Naive thymus-derived CD4-positive, alpha-beta T cell (primary cell): ENCODE results near the gene NTPCR. TPM values are rescaled to one million over a fixed set of nuclear protein-coding genes. Genes with fewer than 3 reads are reported as not detected.

Source experiments
- ATAC-seq: fragments of 150-1000 bp; cut with Tn5 transposase; 2 replicates; pipeline ENCODE4 v1.10.0; 2021; ENCODE audit warnings: mild to moderate bottlenecking, moderate library complexity
- CTCF ChIA-PET: fragments of 350-600 bp; sonication (Branson Sonifier 250); formaldehyde crosslinking; loops from one replicate; lab custom pipeline; 2021; ENCODE audit warnings: antibody characterized with exemption; lab: Charles Lee
- POLR2A ChIA-PET: fragments of 350-600 bp; sonication (Branson Sonifier 250); formaldehyde crosslinking; loops from one replicate; lab custom pipeline; 2021; ENCODE audit warnings: antibody characterized with exemption, inconsistent platforms; lab: Charles Lee
- DNase-seq, 9 donors: peaks; one replicate each; pipeline versions ENCODE4 v3.0.0 to v3.0.0-alpha.2; 2020 to 2022; ENCODE audit warnings: mixed read lengths in 1 of 9
- H3K27ac ChIP-seq: one replicate; pipeline ENCODE4 v1.7.0; 2013; ENCODE audit warnings: mild to moderate bottlenecking, low read depth, low read length, moderate library complexity
- H3K27me3 ChIP-seq, 2 donors: one replicate each; pipeline ENCODE4 v1.7.0; 2013; ENCODE audit warnings: low read length in 2 of 2, mild to moderate bottlenecking in 2 of 2, moderate library complexity in 2 of 2; ENCODE audit not compliant: control insufficient read depth in 2 of 2, insufficient read depth in 2 of 2
- H3K36me3 ChIP-seq, 3 experiments: 1 replicate in 2 of 3; 2 replicates in 1 of 3; pipeline ENCODE4 v1.7.0; 2013; ENCODE audit warnings: low read length in 3 of 3, mild to moderate bottlenecking in 3 of 3, moderate library complexity in 1 of 3; ENCODE audit not compliant: insufficient read depth in 3 of 3, control insufficient read depth in 2 of 3
- H3K4me1 ChIP-seq, 2 donors: one replicate each; pipeline ENCODE4 v1.7.0; 2013; ENCODE audit warnings: low read length in 2 of 2, mild to moderate bottlenecking in 2 of 2, moderate library complexity in 1 of 2; ENCODE audit not compliant: control insufficient read depth in 2 of 2, insufficient read depth in 2 of 2
- H3K4me3 ChIP-seq: 2 replicates; pipeline ENCODE4 v1.7.0; 2013; ENCODE audit warnings: mild to moderate bottlenecking, low read length
- H3K9me3 ChIP-seq, 3 experiments: 1 replicate in 2 of 3; 2 replicates in 1 of 3; pipeline ENCODE4 v1.7.0; 2013; ENCODE audit warnings: low read length in 3 of 3; ENCODE audit not compliant: control insufficient read depth in 2 of 3
- H3K27ac Mint-ChIP-seq, 9 donors: one replicate each; pipeline ENCODE4 v1.8.0; 2020 to 2022; ENCODE audit warnings: mixed read lengths in 9 of 9, mild to moderate bottlenecking in 8 of 9, moderate library complexity in 5 of 9, inconsistent platforms in 2 of 9
- H3K27me3 Mint-ChIP-seq, 5 donors: one replicate each; pipeline ENCODE4 v1.8.0; 2021 to 2022; ENCODE audit warnings: mixed read lengths in 5 of 5, mild to moderate bottlenecking in 1 of 5
- H3K36me3 Mint-ChIP-seq, 5 donors: one replicate each; pipeline ENCODE4 v1.8.0; 2020 to 2022; ENCODE audit warnings: mixed read lengths in 5 of 5, mild to moderate bottlenecking in 3 of 5, inconsistent platforms in 1 of 5
- H3K4me1 Mint-ChIP-seq, 7 donors: one replicate each; pipeline ENCODE4 v1.8.0; 2020 to 2022; ENCODE audit warnings: mixed read lengths in 7 of 7, mild to moderate bottlenecking in 3 of 7, inconsistent platforms in 1 of 7
- H3K4me3 Mint-ChIP-seq, 10 donors: one replicate each; pipeline ENCODE4 v1.8.0; 2020 to 2022; ENCODE audit warnings: mild to moderate bottlenecking in 10 of 10, mixed read lengths in 10 of 10, moderate library complexity in 6 of 10, inconsistent platforms in 2 of 10
- H3K9me3 Mint-ChIP-seq, 11 donors: one replicate each; pipeline ENCODE4 v1.8.0; 2020 to 2022; ENCODE audit warnings: mixed read lengths in 11 of 11, mild to moderate bottlenecking in 4 of 11, inconsistent platforms in 1 of 11, moderate library complexity in 1 of 11
- intact Hi-C, 2 donors: fragments of 100-400 bp; cut with micrococcal nuclease; formaldehyde crosslinking; loops; one replicate each; pipeline ENCODE4 v1.15.1; 2023
- polyA plus RNA-seq, 2 donors: library from polyadenylated mRNA; unstranded; fragments of 300-500 nt; fragmentation: Illumina TruSeq; gene quantifications; one replicate each; pipeline ENCODE4 v1.2.3, GENCODE V29; 2021
- total RNA-seq, 6 experiments: library from RNA in 5 of 6; stranded (reverse) in 5 of 6; gene quantifications; 1 replicate in 5 of 6; 2 replicates in 1 of 6; pipeline ENCODE4 v1.2.3 and lab custom pipeline; 2021 to 2026

Gene NTPCR
- total and polyA plus RNA-seq, 7 experiments from 2014 or later, result 16.0 to 80.5 (median 17.5) TPM

- Mint-ChIP-seq H3K27ac (peak overlapping the region in 7 of 9 donors; percentile 90 to 96 (median 92)), H3K27me3 (no peaks in the 10 kb centered on the region), H3K36me3 (peaks cover 0 to 25% (median 11%) of the 10 kb centered on the region in 5 donors), H3K9me3 (peaks cover 0 to 4% (median 0%) of the 10 kb centered on the region in 11 donors), H3K4me1 (peaks cover 23 to 43% (median 42%) of the 10 kb centered on the region in 7 donors), H3K4me3 (peak overlapping the region; percentile 90 to 98 (median 96))
- no peak for ATAC-seq
- Histone ChIP-seq H3K4me3 (peak overlapping the region; percentile 76), H3K36me3 (peaks cover 0 to 6% (median 0%) of the 10 kb centered on the region in 3 experiments), H3K4me1 (peaks cover 8 to 18% of the 10 kb centered on the region in 2 donors), H3K27me3 (no peaks in the 10 kb centered on the region), H3K9me3 (no peaks in the 10 kb centered on the region), H3K27ac (peak overlapping the region; percentile 80)
- DNase-seq, result no peak
- ChIA-PET CTCF (interaction anchor here (0.6 kb wide), 1 partner anchor 184 kb away, joined by 3 read pairs; no protein-coding TSS in a partner anchor), POLR2A (interaction anchor here (0.6 kb wide), 1 partner anchor 46 kb away, joined by 3 read pairs; no protein-coding TSS in a partner anchor)
- intact Hi-C loops, result loop anchor here (2.0 to 10.0 kb wide), 5 partner anchors 71 to 1711 kb away; partner anchors contain the start of genes EXOC8 (in 1 of the 2), GNPAT (in 1 of the 2) and SPRTN (in 1 of the 2)
Measured at GRCh38 chr1:232951605-232952004, 1.2 kb downstream of the NTPCR start.

DNA sequence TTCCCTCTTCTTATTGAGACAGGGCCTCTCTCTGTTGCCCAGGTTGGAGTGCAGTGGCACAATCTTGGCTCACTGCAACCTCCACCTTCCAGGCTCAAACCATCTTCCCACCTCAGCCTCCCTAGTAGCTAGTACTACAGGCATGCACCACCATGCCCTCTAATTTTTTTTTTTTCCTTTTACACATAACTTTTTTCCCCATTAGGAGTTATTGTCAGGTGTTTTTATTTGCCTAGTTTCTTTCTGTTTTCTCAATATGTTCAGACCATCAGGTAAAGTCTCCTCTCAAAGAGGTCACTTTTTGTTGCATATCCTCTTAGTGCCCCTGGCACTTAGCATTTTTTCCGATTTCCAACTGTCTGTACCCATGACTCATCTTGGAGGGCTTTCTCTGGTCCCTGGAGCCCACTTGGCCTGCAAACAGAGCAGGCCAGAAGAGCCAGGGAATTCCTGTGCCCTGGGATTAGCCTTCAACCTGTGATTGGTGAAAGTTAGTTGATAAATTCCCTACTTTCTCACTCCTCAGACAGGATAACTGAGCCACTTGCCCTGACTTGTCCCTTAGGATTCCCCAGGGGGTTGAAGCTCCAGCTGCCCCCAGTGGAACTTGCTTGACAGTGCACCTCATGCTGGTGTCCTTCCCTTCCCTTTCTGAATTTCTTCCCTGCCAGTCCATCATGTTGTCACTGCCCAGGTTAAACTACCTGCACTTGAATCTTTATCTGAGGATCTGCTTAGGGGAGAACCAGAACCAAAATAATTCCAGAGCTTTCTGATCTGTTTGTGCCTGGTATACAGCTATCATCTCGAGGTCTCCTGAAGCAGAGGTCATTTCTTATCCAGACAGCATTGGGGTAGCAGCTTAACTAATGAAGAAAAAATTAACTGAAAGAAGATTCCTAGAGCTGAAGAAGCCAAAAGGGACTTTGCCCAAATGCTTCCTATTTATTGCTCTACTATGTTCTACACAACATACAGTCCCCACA lies 2.4 kb downstream of the NTPCR start:
- peaks cover 8 to 18% of the 10 kb centered on the region in 2 donors for H3K4me1 ChIP-seq
- no peak overlapping the region for H3K4me3 ChIP-seq
- peaks cover 25 to 43% (median 42%) of the 10 kb centered on the region in 7 donors for H3K4me1 Mint-ChIP-seq
- H3K27ac Mint-ChIP-seq, result peak overlapping the region in 2 of 9 donors; percentile 28 to 67
- DNase-seq (peak in 3 of 9 donors; percentile 8 to 21 (median 9)), ATAC-seq (no peak)
- intact Hi-C loops, result loop anchor here (1.0 to 10.0 kb wide), 4 partner anchors 231 to 1616 kb away; partner anchors contain the start of genes EXOC8 (in 1 of the 2) and SPRTN (in 1 of the 2)
- no peaks in the 10 kb centered on the region for H3K27me3 Mint-ChIP-seq
- no peak overlapping the region for H3K27ac ChIP-seq
- no peaks in the 10 kb centered on the region for H3K27me3 ChIP-seq
- peaks cover 0 to under 1% (median 0%) of the 10 kb centered on the region in 3 experiments for H3K9me3 ChIP-seq
- ChIA-PET CTCF (interaction anchor here (1.1 kb wide), 1 partner anchor 61 kb away, joined by 3 read pairs; no protein-coding TSS in a partner anchor), POLR2A (interaction anchor here (1.4 kb wide), 1 partner anchor 10 kb away, joined by 3 read pairs; no protein-coding TSS in a partner anchor)
- H3K36me3 ChIP-seq, result peaks cover 0 to 8% (median 0%) of the 10 kb centered on the region in 3 experiments
- peak overlapping the region; percentile 6 to 98 (median 92) for H3K4me3 Mint-ChIP-seq
- H3K36me3 Mint-ChIP-seq, result peaks cover 4 to 36% (median 22%) of the 10 kb centered on the region in 5 donors
- H3K9me3 Mint-ChIP-seq, result peaks cover 0 to 8% (median 2%) of the 10 kb centered on the region in 11 donors

DNA sequence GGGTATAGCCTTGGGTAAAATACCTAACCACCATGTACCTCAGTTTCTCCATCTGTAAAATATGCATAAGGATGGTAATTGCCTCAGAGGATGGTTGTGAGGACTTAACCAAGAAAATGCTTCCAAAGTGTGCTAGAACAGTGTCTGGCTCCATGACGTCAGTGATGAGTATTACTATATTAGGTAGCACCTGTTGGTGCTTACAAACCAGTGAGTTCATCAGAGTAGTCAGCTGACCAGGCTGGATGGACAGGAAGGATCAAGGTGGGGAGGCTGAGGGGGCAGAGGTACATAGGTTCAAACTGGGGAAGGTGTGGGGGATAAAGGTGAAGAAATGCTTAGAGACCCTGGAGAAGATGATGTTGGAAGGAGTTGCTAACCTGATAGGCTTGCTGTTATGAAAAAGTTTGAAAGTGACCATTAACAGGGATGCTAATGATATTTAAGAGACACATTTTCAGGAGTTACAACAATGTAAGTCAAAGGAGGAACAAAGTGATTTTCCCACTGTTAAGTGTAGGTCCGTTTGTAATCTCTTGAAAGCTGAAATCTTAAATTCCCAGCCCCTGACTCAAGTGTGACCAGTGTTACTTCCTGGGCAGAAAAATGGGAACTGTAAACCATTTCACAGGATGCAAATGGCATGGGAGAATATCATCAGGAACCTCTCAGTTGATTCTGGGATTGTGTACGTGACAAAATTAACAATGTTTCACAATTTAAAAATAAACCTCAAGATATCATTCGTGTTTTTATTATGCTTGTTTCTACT lies 4.4 kb downstream of the NTPCR start:
- Mint-ChIP-seq H3K4me1 (peaks cover 23 to 38% (median 35%) of the 10 kb centered on the region in 7 donors), H3K27me3 (no peaks in the 10 kb centered on the region), H3K27ac (no peak overlapping the region), H3K4me3 (no peak overlapping the region), H3K36me3 (peaks cover 13 to 56% (median 38%) of the 10 kb centered on the region in 5 donors), H3K9me3 (peaks cover 0 to 17% (median 9%) of the 10 kb centered on the region in 11 donors)
- H3K27ac ChIP-seq, result no peak overlapping the region
- peaks cover 0 to 22% (median 0%) of the 10 kb centered on the region in 3 experiments for H3K36me3 ChIP-seq
- DNase-seq (no peak), ATAC-seq (no peak)
- peaks cover 8 to 15% of the 10 kb centered on the region in 2 donors for H3K4me1 ChIP-seq
- ChIA-PET POLR2A (interaction anchor here (1.4 kb wide), 1 partner anchor 8 kb away, joined by 3 read pairs; no protein-coding TSS in a partner anchor), CTCF (no interaction called here)
- peaks cover 0 to 9% (median 0%) of the 10 kb centered on the region in 3 experiments for H3K9me3 ChIP-seq
- intact Hi-C loops, result loop anchor here (5.0 to 10.0 kb wide), 3 partner anchors 232 to 1617 kb away; partner anchors contain the start of genes EXOC8 (in 1 of the 2) and SPRTN (in 1 of the 2)
- no peaks in the 10 kb centered on the region for H3K27me3 ChIP-seq
- no peak overlapping the region for H3K4me3 ChIP-seq

DNA sequence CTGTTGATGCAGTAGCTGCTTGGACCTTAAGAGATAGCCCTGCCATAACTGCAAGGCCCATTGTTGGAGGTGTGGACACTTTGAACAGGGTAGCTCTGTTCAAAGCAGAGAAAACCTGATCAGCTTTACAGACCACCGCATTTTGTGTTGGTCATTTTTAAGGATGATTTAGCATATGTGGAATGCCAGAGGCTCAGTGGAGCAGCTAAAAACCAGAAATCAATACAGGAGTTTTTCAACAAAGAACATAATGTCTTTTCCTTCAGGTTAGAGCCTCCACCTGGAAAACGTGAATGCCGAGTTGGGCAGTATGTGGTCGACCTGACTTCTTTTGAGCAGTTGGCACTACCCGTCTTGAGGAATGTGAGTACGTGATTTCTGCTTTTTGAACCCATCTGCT lies 5.7 kb downstream of the NTPCR start:
- Mint-ChIP-seq H3K4me3 (no peak overlapping the region), H3K9me3 (peaks cover 0 to 16% (median 9%) of the 10 kb centered on the region in 11 donors), H3K27ac (no peak overlapping the region), H3K4me1 (peaks cover 23 to 32% (median 26%) of the 10 kb centered on the region in 7 donors), H3K27me3 (no peaks in the 10 kb centered on the region), H3K36me3 (peaks cover 13 to 65% (median 42%) of the 10 kb centered on the region in 5 donors)
- H3K27ac ChIP-seq, result no peak overlapping the region
- H3K9me3 ChIP-seq, result peaks cover 0 to 9% (median 0%) of the 10 kb centered on the region in 3 experiments
- peaks cover 6 to 11% of the 10 kb centered on the region in 2 donors for H3K4me1 ChIP-seq
- intact Hi-C loops, result loop anchor here in 1 of 2 donors (10.0 kb wide), 1 partner anchor 1201 kb away; no protein-coding TSS in a partner anchor
- peaks cover 0 to 22% (median 0%) of the 10 kb centered on the region in 3 experiments for H3K36me3 ChIP-seq
- H3K27me3 ChIP-seq, result no peaks in the 10 kb centered on the region
- ATAC-seq (no peak), DNase-seq (no peak)
- ChIA-PET CTCF (no interaction called here), POLR2A (interaction anchor here (0.7 kb wide), 1 partner anchor 873 kb away, joined by 3 read pairs; no protein-coding TSS in a partner anchor)
- H3K4me3 ChIP-seq, result no peak overlapping the region

- Histone ChIP-seq H3K4me3 (no peak overlapping the region), H3K27ac (no peak overlapping the region), H3K4me1 (no peaks in the 10 kb centered on the region), H3K27me3 (no peaks in the 10 kb centered on the region), H3K36me3 (peaks cover 0 to 22% (median 0%) of the 10 kb centered on the region in 3 experiments), H3K9me3 (peaks cover 0 to 9% (median 0%) of the 10 kb centered on the region in 3 experiments)
- ChIA-PET CTCF (no interaction called here), POLR2A (no interaction called here)
- Mint-ChIP-seq H3K27me3 (no peaks in the 10 kb centered on the region), H3K27ac (no peak overlapping the region), H3K4me3 (peak overlapping the region in 1 of 10 donors; percentile 6), H3K36me3 (peaks cover 13 to 71% (median 44%) of the 10 kb centered on the region in 5 donors), H3K4me1 (peaks cover 6 to 26% (median 19%) of the 10 kb centered on the region in 7 donors), H3K9me3 (peaks cover 0 to 16% (median 9%) of the 10 kb centered on the region in 11 donors)
- ATAC-seq (no peak), DNase-seq (no peak)
- intact Hi-C loops, result loop anchor here in 1 of 2 donors (10.0 kb wide), 1 partner anchor 1203 kb away; no protein-coding TSS in a partner anchor
Measured at GRCh38 chr1:232958067-232958466, 7.7 kb downstream of the NTPCR start.
